Osteoblast (primary cell): ENCODE measurements around the gene RTP1. TPM values are rescaled to one million over a fixed set of nuclear protein-coding genes. Genes with fewer than 3 reads are reported as not detected.

Experiments used
- DNase-seq: peaks from one replicate; pipeline ENCODE4 v3.0.0; 2011; ENCODE audit warnings: low spot score, mixed read lengths; ENCODE audit not compliant: insufficient read length; ENCODE audit errors: missing footprints
- H2AFZ ChIP-seq: 2 replicates; pipeline ENCODE4 v1.6.0; 2011; ENCODE audit warnings: mild to moderate bottlenecking, low read length
- H3K27ac ChIP-seq: 2 replicates; pipeline ENCODE4 v1.5.1; 2011; ENCODE audit warnings: mild to moderate bottlenecking, low read depth, low read length, moderate library complexity
- H3K27me3 ChIP-seq: 2 replicates; pipeline ENCODE4 v1.6.0; 2012; ENCODE audit warnings: mild to moderate bottlenecking, control low read depth, inconsistent platforms, low read length, moderate library complexity; ENCODE audit not compliant: insufficient read depth
- H3K36me3 ChIP-seq: 2 replicates; pipeline ENCODE4 v1.5.1; 2011; ENCODE audit warnings: mild to moderate bottlenecking, low read length, control low read depth, moderate library complexity; ENCODE audit not compliant: insufficient read depth
- H3K4me1 ChIP-seq: 2 replicates; pipeline ENCODE4 v1.5.1; 2011; ENCODE audit warnings: mild to moderate bottlenecking, low read length, control low read depth, moderate library complexity; ENCODE audit not compliant: insufficient read depth
- H3K4me2 ChIP-seq: 2 replicates; pipeline ENCODE4 v1.6.0; 2011; ENCODE audit warnings: mild to moderate bottlenecking, low read length; ENCODE audit not compliant: insufficient read depth
- H3K4me3 ChIP-seq: fragments of 200-600 bp; sonication (generic); 3 replicates; pipeline ENCODE4 v1.5.1; 2012; ENCODE audit warnings: mild to moderate bottlenecking, low read length, inconsistent platforms; ENCODE audit not compliant: insufficient read depth
- H3K79me2 ChIP-seq: 2 replicates; pipeline ENCODE4 v1.6.0; 2012; ENCODE audit warnings: mild to moderate bottlenecking, low read length, control low read depth, inconsistent platforms; ENCODE audit not compliant: insufficient read depth
- H3K9me3 ChIP-seq: 2 replicates; pipeline ENCODE4 v1.5.1; 2011; ENCODE audit warnings: low read depth, low read length, control low read depth
- H4K20me1 ChIP-seq: 2 replicates; pipeline ENCODE4 v1.6.0; 2012; ENCODE audit warnings: mild to moderate bottlenecking, low read length, control low read depth; ENCODE audit not compliant: insufficient read depth
- total RNA-seq: library from RNA; depleted of rRNA; stranded (reverse); fragments of >200 nt; gene quantifications from 2 replicates; pipeline ENCODE4 v1.2.3, GENCODE V29; 2012
- TF ChIP-seq, protein P1 (sequence below): IDR thresholded peaks from 2 replicates; pipeline ENCODE4 v1.5.1; 2011; ENCODE audit warnings: mild to moderate bottlenecking, low read depth, low read length, moderate library complexity; ENCODE audit errors: extremely low read depth

RTP1 gene, protein sequence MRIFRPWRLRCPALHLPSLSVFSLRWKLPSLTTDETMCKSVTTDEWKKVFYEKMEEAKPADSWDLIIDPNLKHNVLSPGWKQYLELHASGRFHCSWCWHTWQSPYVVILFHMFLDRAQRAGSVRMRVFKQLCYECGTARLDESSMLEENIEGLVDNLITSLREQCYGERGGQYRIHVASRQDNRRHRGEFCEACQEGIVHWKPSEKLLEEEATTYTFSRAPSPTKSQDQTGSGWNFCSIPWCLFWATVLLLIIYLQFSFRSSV
- total RNA-seq, result not detected in 2 replicates

DNA sequence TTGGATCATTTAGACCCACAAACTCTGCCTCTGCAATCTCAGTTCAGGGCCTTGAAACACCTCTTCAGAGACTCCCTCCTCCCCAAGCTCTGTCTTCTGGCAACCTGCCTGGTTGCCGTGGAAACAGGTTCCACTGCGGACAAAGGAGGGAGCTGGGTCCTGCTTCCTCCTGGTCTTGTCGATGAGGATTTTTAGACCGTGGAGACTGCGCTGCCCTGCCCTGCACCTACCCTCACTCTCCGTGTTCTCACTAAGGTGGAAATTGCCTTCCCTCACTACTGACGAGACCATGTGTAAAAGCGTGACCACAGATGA lies at the start of gene RTP1:
TSS of gene RTP1 (plus strand) at position 152 of the 315 bp plus-strand sequence. CDS start at position 182, 30 bp downstream.
- Histone ChIP-seq H3K9me3 (no peaks in the 10 kb centered on the region), H3K4me2 (no peak within 1 kb of the TSS), H3K4me3 (no peak within 1 kb of the TSS), H3K4me1 (peaks cover 9% of the 10 kb centered on the region), H3K27ac (no peak within 1 kb of the TSS), H4K20me1 (no peaks in the 10 kb centered on the region), H3K27me3 (peaks cover 17% of the 10 kb centered on the region), H2AFZ (no peak within 1 kb of the TSS), H3K36me3 (no peaks in the 10 kb centered on the region), H3K79me2 (no peaks in the 10 kb centered on the region)
- DNase-seq, result no peak
- TF ChIP-seq, protein P1, sequence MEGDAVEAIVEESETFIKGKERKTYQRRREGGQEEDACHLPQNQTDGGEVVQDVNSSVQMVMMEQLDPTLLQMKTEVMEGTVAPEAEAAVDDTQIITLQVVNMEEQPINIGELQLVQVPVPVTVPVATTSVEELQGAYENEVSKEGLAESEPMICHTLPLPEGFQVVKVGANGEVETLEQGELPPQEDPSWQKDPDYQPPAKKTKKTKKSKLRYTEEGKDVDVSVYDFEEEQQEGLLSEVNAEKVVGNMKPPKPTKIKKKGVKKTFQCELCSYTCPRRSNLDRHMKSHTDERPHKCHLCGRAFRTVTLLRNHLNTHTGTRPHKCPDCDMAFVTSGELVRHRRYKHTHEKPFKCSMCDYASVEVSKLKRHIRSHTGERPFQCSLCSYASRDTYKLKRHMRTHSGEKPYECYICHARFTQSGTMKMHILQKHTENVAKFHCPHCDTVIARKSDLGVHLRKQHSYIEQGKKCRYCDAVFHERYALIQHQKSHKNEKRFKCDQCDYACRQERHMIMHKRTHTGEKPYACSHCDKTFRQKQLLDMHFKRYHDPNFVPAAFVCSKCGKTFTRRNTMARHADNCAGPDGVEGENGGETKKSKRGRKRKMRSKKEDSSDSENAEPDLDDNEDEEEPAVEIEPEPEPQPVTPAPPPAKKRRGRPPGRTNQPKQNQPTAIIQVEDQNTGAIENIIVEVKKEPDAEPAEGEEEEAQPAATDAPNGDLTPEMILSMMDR, result no peak

DNA sequence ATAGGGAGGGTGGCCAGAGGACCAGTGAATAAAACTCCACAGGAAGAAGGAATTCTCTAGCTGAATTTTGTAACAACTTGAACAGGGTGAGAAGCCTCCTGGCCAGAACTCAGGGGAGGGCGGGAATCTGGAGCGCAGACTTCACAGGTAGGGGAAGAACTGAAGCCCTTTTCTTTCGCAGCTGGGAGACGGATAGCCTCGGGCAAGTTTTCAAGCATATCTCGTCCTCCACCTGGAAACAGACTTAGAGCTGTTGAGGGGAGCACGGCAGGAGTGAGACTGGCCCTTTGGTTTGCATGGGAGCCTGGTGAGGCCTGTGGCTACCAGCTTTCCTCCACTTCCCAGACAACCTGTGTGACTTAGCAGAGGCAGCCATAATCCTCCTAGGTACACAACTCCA lies 47.1 kb upstream of the RTP1 start:
- Histone ChIP-seq H3K4me2 (no peak overlapping the region), H3K4me3 (no peak overlapping the region), H3K79me2 (no peaks in the 10 kb centered on the region), H3K9me3 (no peaks in the 10 kb centered on the region), H3K4me1 (no peaks in the 10 kb centered on the region), H2AFZ (no peak overlapping the region), H4K20me1 (no peaks in the 10 kb centered on the region), H3K27me3 (peaks cover 3% of the 10 kb centered on the region), H3K27ac (no peak overlapping the region), H3K36me3 (no peaks in the 10 kb centered on the region)
- TF ChIP-seq, protein P1, result no peak
- DNase-seq, result no peak

DNA sequence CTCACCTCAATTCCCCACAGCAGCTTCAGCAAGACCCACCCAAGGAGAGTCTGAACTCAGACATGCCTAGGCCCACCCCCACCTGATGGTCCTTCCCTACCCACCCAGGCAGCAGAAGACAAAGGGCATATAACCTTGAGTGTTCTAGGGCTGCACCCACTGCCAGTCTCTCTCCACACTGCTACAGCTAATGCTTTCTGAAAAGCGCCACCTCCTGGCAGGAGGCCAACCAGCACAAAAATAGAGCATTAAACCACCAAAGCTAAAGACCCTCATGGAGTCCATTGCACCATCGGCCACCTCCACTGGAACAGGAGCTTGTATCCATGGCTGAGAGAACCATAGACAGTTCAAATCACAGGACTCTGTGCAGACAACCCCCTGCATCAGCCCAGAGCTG lies 46.7 kb upstream of the RTP1 start:
- no peaks in the 10 kb centered on the region for H3K9me3 ChIP-seq
- no peaks in the 10 kb centered on the region for H3K4me1 ChIP-seq
- no peak overlapping the region for H3K4me3 ChIP-seq
- H3K36me3 ChIP-seq, result no peaks in the 10 kb centered on the region
- H3K4me2 ChIP-seq, result no peak overlapping the region
- no peak overlapping the region for H3K27ac ChIP-seq
- H3K27me3 ChIP-seq, result peaks cover 3% of the 10 kb centered on the region
- no peaks in the 10 kb centered on the region for H4K20me1 ChIP-seq
- no peaks in the 10 kb centered on the region for H3K79me2 ChIP-seq
- TF ChIP-seq, protein P1, result peak; percentile 11
- no peak for DNase-seq
- H2AFZ ChIP-seq, result no peak overlapping the region

DNA sequence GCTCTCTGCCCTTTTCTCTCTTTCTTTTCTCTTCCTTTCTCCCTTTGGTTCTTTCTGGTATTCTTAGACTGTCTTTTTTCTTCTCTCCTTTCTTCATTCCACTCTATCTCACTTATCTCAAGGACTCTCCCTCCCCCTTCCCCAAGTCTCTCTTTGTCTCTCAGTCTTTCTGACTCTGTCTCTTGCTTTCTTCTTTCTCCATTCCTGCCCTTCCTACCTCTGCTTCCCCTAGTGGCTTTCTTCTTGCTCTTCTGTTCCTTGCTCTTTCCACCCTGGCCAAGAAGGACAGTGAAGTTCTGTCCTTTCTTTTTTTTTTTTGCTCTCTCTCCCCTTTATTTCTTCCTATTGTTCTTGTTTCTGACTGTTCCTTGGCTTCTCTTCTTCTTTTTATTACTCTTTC lies 35.7 kb upstream of the RTP1 start:
- Histone ChIP-seq H3K4me1 (no peaks in the 10 kb centered on the region), H3K9me3 (peaks cover 3% of the 10 kb centered on the region), H3K27ac (no peak overlapping the region), H3K4me3 (no peak overlapping the region), H3K4me2 (no peak overlapping the region), H4K20me1 (no peaks in the 10 kb centered on the region), H2AFZ (no peak overlapping the region), H3K27me3 (peaks cover 18% of the 10 kb centered on the region), H3K36me3 (no peaks in the 10 kb centered on the region), H3K79me2 (no peaks in the 10 kb centered on the region)
- TF ChIP-seq, protein P1, result peak; percentile 11
- DNase-seq, result no peak
